ENCODE results near the gene MIOX. TPM values are rescaled to one million over a fixed set of nuclear protein-coding genes. Genes with fewer than 3 reads are reported as not detected.

Gene MIOX
- not detected in 2 replicates for total RNA-seq

DNA sequence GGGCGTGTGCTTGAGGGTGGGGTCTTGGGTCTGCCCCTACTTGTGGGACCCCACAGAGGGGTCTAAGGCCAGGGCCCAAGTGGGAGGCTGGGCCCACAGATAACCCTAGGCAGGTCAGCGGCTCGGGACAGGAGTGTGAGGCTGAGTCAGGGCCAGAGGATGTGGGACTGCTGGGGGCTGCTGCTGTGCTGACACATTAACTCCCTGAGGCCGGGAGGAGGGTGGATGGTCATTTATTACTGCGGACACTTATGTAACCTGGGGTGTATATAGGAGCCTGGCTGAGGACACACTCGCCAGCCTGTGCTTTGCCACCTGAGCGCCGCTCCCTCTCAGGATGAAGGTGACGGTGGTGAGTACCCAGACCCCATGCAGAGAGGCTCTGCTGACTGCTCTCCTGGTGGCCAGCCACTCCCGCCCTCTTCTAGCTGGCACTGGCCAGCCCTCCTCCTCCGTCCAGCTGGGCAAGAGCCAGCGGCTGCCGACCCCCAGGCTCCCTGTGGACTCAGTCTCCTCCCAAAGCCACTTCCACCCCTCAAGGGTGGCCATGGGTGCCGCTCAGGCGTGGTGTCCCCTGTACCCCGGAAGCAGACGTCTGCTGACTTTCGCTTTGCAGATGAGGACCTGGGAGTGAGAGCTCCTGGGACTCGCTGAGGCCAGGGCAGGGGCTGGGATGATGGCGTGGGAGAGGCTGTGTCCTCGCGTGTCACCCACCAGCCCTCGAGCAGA is at the start of gene MIOX:
Gene MIOX (plus strand): TSS at position 299 of the 729 bp plus-strand sequence. CDS start 39 bp downstream, at position 338.

DNA sequence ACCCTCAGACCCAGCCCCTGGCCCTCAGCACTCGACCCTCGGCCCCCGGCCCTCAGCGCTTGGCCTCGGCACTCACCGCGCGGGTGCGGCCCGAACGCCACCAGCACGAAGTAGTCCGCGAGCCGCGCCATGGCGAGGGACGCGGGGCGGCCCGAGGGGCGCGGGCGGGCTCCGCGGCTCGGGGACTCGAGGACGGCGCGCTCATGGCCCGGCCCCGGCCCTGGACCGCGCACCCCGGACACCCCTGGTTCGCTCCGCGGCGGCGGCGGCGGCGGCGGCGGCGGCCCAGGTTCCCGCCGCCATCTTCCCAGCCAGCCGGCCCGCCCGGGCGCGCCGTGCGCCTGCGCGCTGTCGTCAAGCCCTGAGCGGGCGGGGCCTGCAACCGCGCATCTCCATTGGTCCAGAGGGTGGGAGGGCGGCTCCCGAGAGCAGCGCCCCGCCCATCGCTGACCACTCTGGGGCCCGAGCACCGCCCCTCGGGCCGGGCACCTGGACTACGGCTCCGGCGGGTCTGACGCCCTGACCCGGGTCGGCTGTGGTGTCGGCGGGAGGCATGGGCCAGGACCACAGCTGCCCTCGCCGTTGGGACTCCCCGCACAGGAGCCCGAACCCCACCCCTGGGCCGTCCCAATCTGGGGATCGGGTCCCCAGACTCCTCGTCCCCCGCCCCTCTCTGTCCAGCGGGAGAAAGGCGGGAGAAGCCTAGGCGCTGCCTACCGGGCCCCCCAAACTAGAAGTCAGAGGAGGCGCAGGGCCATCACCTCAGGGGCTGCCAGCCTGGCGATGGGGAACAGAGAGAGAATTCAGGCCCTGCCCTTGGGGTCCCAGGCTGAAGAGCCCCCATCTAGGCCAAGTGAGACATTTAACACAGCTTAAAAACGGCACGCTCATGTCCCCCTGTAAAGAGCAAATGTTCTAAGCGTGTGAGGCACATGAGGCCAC is 11.7 kb upstream of the MIOX start, which contains the start of gene SBF1:
Gene SBF1 (minus strand): TSS at position 326 of the 942 bp plus-strand sequence. CDS start 195 bp downstream, at position 131.

DNA sequence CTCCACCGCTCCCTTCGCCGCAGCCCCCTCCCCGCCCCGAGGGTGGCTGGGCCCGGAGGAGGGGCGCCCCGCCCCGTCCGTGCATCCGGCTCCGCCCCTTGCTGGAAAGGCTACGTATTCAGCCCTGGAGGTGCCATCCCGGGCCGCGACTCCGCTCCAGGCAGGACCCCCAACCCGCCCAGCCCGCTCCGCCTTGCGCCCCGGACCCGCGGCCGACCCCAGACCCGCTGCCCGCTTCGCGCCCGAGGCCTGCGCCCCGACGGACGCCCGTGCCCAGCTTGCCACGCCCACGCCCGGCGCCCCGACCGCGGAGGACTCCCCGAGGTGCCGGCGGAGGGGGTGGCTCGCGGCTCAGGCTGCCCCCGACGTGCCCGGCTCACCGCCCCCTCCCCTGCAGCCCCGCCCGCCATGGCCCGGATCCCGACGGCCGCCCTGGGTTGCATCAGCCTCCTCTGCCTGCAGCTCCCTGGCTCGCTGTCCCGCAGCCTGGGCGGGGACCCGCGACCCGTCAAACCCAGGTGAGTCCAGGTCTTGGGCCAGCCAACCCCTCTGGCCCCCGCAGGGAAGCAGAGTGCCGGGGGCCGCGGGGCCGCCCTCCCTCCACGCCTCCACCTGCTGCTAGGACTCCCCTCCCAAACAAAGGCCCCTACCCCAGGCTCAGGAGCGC is 5.1 kb upstream of the MIOX start, which contains the start of gene ADM2:
Gene ADM2 (plus strand): TSS at position 104 of the 667 bp plus-strand sequence. CDS start 305 bp downstream, at position 409.

DNA sequence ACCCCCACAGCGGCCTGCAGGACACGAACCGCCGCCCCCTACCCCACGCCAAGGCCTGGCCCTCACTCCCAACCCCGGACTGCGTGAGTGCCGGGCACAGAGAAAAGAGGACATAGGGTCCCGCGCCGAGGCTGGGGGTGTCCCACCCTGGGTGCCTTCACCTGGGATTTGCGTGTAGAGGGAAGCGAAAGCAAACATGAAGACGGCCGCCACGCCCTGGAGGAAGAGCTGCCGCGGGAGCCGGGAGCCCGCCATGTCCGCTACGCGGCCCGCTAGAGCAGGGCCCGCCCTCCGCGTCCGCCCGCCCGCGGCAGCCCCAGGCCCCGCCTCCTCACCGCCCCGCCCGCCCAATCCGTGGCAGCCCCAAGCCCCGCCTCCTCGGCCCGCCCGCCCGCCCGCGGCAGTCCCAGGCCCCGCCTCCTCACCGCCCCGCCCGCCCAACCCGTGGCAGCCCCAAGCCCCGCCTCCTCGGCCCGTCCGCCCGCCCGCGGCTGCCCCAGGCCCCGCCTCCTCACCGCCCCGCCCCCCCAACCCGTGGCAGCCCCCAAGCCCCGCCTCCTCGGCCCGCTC is 20.8 kb downstream of the MIOX start, which contains the start of gene LMF2:
Gene LMF2 (minus strand): TSS at position 282 of the 570 bp plus-strand sequence. CDS start 27 bp downstream, at position 255.

DNA sequence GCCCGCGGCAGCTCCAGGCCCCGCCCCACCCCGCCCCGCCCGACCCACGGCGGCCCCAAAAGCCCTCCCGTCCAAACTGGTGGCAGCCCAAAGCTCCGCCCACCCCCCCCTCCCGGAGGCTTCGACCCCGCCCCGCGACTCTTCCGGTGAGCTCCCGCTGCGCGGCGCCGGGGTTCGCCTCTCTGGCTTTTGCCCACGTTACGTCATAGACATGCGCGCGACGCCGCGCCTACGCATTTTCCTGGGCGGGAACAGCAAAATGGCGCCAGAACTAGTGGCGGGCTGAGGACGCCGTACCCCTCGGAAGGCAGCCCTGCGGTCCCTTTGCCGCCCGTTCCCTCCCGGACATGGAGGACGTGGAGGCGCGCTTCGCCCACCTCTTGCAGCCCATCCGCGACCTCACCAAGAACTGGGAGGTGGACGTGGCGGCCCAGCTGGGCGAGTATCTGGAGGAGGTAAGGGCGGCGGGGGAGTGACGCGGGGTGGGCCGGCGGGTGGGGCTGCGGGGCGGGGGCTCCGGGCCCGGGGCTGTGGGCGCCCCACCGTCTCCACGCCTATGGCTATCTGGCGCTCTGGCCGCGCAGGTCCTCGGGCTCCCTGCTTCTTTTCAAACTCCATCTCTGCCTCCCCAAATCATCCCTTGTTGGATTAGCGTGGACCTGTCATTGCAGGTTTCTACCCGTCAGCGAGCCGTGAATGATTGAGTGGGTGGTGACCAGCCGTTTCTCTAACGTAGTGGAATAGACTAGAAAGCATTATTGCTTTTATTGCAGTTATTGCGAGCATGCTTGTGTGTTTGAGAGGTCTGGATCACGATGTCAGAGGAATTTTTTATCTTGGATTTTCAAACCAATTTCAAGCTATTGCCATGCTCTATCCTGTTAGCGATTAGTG is 21.6 kb downstream of the MIOX start, which contains the start of gene NCAPH2:
Gene NCAPH2 (plus strand): TSS at position 234 of the 894 bp plus-strand sequence. CDS start 114 bp downstream, at position 348.

DNA sequence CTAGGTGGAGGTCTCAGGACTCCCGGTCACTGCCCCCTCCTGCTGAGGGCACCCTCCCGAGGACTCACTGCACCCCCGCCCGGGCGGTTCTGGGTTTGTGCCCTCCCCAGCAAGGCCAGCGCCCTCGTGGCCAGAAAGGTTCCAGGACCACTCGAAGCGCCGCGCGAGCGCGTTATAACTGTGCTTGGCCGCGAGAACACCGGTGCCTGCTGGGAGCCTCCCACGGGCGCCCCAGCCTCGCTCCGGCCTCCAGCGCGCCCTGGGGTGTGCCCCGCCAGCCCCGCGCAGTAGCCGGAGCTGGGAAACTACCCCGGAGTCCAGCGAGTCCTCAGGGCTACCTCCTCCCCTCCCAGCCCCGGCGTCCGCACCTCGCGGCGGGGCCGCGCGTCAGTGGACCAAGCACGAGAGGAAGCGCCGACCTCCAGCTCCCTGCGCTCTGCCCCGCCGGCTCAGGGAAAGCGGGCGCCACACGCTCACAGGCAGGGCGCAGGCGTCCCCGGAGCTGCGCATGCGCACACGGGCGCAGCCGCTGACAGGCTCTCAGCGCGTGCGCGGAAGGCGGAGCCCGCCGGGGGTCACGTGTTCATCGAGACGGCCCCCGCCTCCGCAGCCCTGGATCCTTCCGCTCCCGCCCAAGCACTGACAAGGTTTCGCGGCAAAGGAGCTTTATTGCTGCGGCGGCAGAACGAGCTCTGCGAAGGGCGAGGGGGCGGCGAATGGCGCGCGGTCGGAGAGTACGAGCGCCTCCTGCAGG is 38.6 kb downstream of the MIOX start, which contains the start of gene SCO2:
Gene SCO2 (minus strand): TSS at position 495 of the 754 bp plus-strand sequence. CDS start 1,187 bp downstream, outside the sequence.

DNA sequence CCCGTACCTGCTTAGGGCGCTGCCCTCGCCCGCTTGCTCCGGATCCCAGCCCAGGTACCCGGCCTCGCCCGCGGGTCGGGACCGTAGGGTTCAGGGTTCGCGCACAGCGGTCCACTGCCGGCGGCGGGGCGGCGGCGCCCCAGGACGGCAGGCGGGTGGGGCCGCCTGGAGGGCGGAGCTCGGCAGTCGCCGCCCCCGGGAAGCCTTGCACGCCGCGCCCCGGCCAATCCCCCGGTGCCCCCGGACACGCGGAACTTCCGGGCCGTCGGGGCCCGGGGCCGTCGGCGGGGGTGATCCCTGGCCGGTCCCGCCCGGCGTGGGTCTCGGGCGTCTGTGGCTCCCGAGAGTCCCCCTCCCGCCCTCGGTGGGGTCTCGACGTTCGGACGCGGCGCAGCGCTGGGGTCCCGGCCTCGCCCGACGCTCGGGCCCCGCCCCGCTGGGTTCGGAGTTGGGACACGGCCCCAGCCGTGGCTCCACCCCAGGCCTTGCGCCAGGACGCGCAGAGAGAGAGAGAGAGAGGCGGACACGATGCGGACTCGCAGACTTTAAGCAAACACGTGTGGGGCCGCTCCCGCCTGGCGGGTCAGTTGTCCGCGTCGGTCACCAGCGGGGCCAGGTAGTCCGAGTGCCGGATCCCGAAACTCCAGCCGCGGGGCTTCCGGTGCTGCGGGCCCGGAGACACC is 43.4 kb downstream of the MIOX start, which contains the start of gene TYMP:
Gene TYMP (minus strand): TSS at position 116 of the 683 bp plus-strand sequence. CDS start 303 bp downstream, outside the sequence.

Other genes with a start within 250 kb of the MIOX start
- gene TUBGCP6, start 241.8 kb upstream of the MIOX start, total RNA-seq, result 16.8 and 27.1 TPM in 2 replicates
- 30.0 and 38.8 TPM in 2 replicates for gene HDAC10, start 235.6 kb upstream of the MIOX start, total RNA-seq
- gene MAPK12, start 225.2 kb upstream of the MIOX start, total RNA-seq, result 36.5 and 51.0 TPM in 2 replicates
- 14.4 and 26.8 TPM in 2 replicates for gene MAPK11, start 216.5 kb upstream of the MIOX start, total RNA-seq
- 161 and 185 TPM in 2 replicates for gene PLXNB2, start 179.2 kb upstream of the MIOX start, total RNA-seq
- 1.4 and 5.0 TPM in 2 replicates for gene DENND6B, start 159.8 kb upstream of the MIOX start, total RNA-seq
- gene PPP6R2, start 143.5 kb upstream of the MIOX start, total RNA-seq, result 53.0 and 61.1 TPM in 2 replicates
- 58.5 and 60.5 TPM in 2 replicates for gene SBF1, start 11.8 kb upstream of the MIOX start, total RNA-seq
- gene ADM2, start 5.3 kb upstream of the MIOX start, total RNA-seq, result 6.9 and 20.2 TPM in 2 replicates
- gene LMF2, start 20.8 kb downstream of the MIOX start, total RNA-seq, result 106 and 126 TPM in 2 replicates
- gene NCAPH2, start 21.4 kb downstream of the MIOX start, total RNA-seq, result 62.6 and 65.2 TPM in 2 replicates
- gene SCO2, start 38.7 kb downstream of the MIOX start, total RNA-seq, result 0.58 and 1.4 TPM in 2 replicates
- gene TYMP, start 43.2 kb downstream of the MIOX start, total RNA-seq, result 29.1 and 40.1 TPM in 2 replicates
- gene KLHDC7B, start 59.0 kb downstream of the MIOX start, total RNA-seq, result not detected in 2 replicates
- not detected in 2 replicates for gene SYCE3, start 76.1 kb downstream of the MIOX start, total RNA-seq
- 0.18 TPM in 1 of 2 replicates, not detected in the other for gene CPT1B, start 91.6 kb downstream of the MIOX start, total RNA-seq
- 20.2 and 30.6 TPM in 2 replicates for gene CHKB, start 96.0 kb downstream of the MIOX start, total RNA-seq
- under 0.01 TPM in 2 replicates for gene MAPK8IP2, start 113.9 kb downstream of the MIOX start, total RNA-seq
- 29.4 and 41.8 TPM in 2 replicates for gene ARSA, start 141.3 kb downstream of the MIOX start, total RNA-seq
- 0.89 and 1.2 TPM in 2 replicates for gene SHANK3, start 186.0 kb downstream of the MIOX start, total RNA-seq